Measurements from ENCODE around the gene RPLP2.

- no peak for TF ChIP-seq POLR2A (IDR thresholded peaks at IDR 0.05; ENCODE audit: low read length)
- no peak for TF ChIP-seq GATA1 (IDR thresholded peaks at IDR 0.05; ENCODE audit: low read depth, low read length)
Observed at GRCh38 chr11:804599-804964, 5.2 kb upstream of the RPLP2 start.
